Mesenchymal stem cell (in vitro differentiated cells and primary cell): ENCODE data around the gene ETS1.

Source experiments
- DNase-seq: peaks from one replicate; pipeline ENCODE4 v3.0.0-alpha.2; 2013
- H2AFZ ChIP-seq: one replicate; pipeline ENCODE4 v1.6.1; 2013; ENCODE audit warnings: low read depth, mild to moderate bottlenecking, control low read depth, inconsistent platforms, low read length, moderate library complexity
- H2AK5ac ChIP-seq: 2 replicates; pipeline ENCODE4 v1.6.1; 2013; ENCODE audit warnings: low read length, moderate library complexity, mild to moderate bottlenecking, inconsistent platforms; ENCODE audit not compliant: severe bottlenecking
- H2BK120ac ChIP-seq: one replicate; pipeline ENCODE4 v1.6.1; 2013; ENCODE audit warnings: low read depth, mild to moderate bottlenecking, inconsistent platforms, low read length, moderate library complexity
- H2BK12ac ChIP-seq, 2 experiments: one replicate each; pipeline ENCODE4 v1.6.1; 2013; ENCODE audit warnings: inconsistent platforms in 2 of 2, low read length in 2 of 2, mild to moderate bottlenecking in 2 of 2, moderate library complexity in 2 of 2, control low read depth in 1 of 2
- H2BK15ac ChIP-seq: one replicate; pipeline ENCODE4 v1.6.1; 2013; ENCODE audit warnings: mild to moderate bottlenecking, low read depth, inconsistent platforms; ENCODE audit not compliant: poor library complexity, severe bottlenecking
- H2BK5ac ChIP-seq: 2 replicates; pipeline ENCODE4 v1.6.1; 2013; ENCODE audit warnings: low read depth, mild to moderate bottlenecking, low read length, control low read depth, inconsistent platforms; ENCODE audit not compliant: poor library complexity, severe bottlenecking
- H3K14ac ChIP-seq, 2 experiments: one replicate each; pipeline ENCODE4 v1.6.1; 2013; ENCODE audit warnings: inconsistent platforms in 2 of 2, low read length in 2 of 2, control low read depth in 1 of 2, mild to moderate bottlenecking in 1 of 2, moderate library complexity in 1 of 2
- H3K18ac ChIP-seq, 2 experiments: one replicate each; pipeline ENCODE4 v1.6.1; 2013; ENCODE audit warnings: inconsistent platforms in 2 of 2, low read length in 2 of 2, control low read depth in 1 of 2, low read depth in 1 of 2, mild to moderate bottlenecking in 1 of 2
- H3K23ac ChIP-seq, 2 experiments: one replicate each; pipeline ENCODE4 v1.6.1; 2013; ENCODE audit warnings: inconsistent platforms in 2 of 2, low read length in 2 of 2, mild to moderate bottlenecking in 2 of 2, moderate library complexity in 2 of 2, control low read depth in 1 of 2
- H3K27ac ChIP-seq: 2 replicates; pipeline ENCODE4 v1.5.1; 2013; ENCODE audit warnings: mild to moderate bottlenecking, moderate library complexity, low read length, control low read depth, inconsistent platforms; ENCODE audit not compliant: poor library complexity, severe bottlenecking
- H3K27me3 ChIP-seq, 2 experiments: 2 replicates each; pipeline versions ENCODE4 v1.6.1 to v1.7.0; 2013; ENCODE audit warnings: low read length in 2 of 2, mild to moderate bottlenecking in 2 of 2, moderate library complexity in 2 of 2, control low read depth in 1 of 2, inconsistent platforms in 1 of 2; ENCODE audit not compliant: control insufficient read depth in 1 of 2, insufficient read depth in 1 of 2
- H3K36me3 ChIP-seq, 2 experiments: 2 replicates each; pipeline versions ENCODE4 v1.6.1 to v1.7.0; 2013; ENCODE audit warnings: low read length in 2 of 2, control low read depth in 1 of 2, inconsistent platforms in 1 of 2, low read depth in 1 of 2, mild to moderate bottlenecking in 1 of 2; ENCODE audit not compliant: insufficient read depth in 2 of 2, control insufficient read depth in 1 of 2
- H3K4ac ChIP-seq, 2 experiments: one replicate each; pipeline ENCODE4 v1.6.1; 2013; ENCODE audit warnings: inconsistent platforms in 2 of 2, low read length in 2 of 2, mild to moderate bottlenecking in 2 of 2, moderate library complexity in 2 of 2, control low read depth in 1 of 2, low read depth in 1 of 2
- H3K4me1 ChIP-seq: 2 replicates; pipeline ENCODE4 v1.6.1; 2013; ENCODE audit warnings: low read depth, low read length, control low read depth; ENCODE audit not compliant: control insufficient read depth, insufficient read depth
- H3K4me2 ChIP-seq: 2 replicates; pipeline ENCODE4 v1.6.1; 2013; ENCODE audit warnings: low read length, mild to moderate bottlenecking, inconsistent platforms; ENCODE audit not compliant: poor library complexity, severe bottlenecking
- H3K4me3 ChIP-seq, 2 experiments: 2 replicates each; pipeline versions ENCODE4 v1.5.1 to v1.7.0; 2013; ENCODE audit warnings: low read length in 2 of 2, mild to moderate bottlenecking in 2 of 2, control low read depth in 1 of 2, low read depth in 1 of 2; ENCODE audit not compliant: insufficient read depth in 1 of 2
- H3K79me1 ChIP-seq: replicated peaks from 2 replicates; pipeline ENCODE4 v1.6.1; 2013; ENCODE audit warnings: mild to moderate bottlenecking, control low read depth, low read length, inconsistent platforms; ENCODE audit not compliant: poor library complexity, severe bottlenecking
- H3K9ac ChIP-seq: 2 replicates; pipeline ENCODE4 v1.7.0; 2013; ENCODE audit warnings: mild to moderate bottlenecking, low read length, moderate library complexity
- H3K9me3 ChIP-seq: 2 replicates; pipeline ENCODE4 v1.7.0; 2013; ENCODE audit warnings: mild to moderate bottlenecking, low read length; ENCODE audit not compliant: control insufficient read depth
- H4K8ac ChIP-seq: one replicate; pipeline ENCODE4 v1.6.1; 2013; ENCODE audit warnings: inconsistent platforms, mild to moderate bottlenecking, low read length, moderate library complexity
- H4K91ac ChIP-seq: one replicate; pipeline ENCODE4 v1.6.1; 2013; ENCODE audit warnings: mild to moderate bottlenecking, low read length, inconsistent platforms
- WGBS: methylation state at CpG from one replicate; pipeline ENCODE4 v1.1.7; 2013; ENCODE audit warnings: mixed read lengths; 5-methylcytosine and 5-hydroxymethylcytosine counted together

The ETS1 gene

GRCh38 chr11:128573638-128574037, 13.7 kb downstream of the ETS1 start:
- Histone ChIP-seq H3K4me2 (no peak overlapping the region), H3K23ac (no peak overlapping the region), H3K27ac (no peak overlapping the region), H3K9ac (no peak overlapping the region), H2AK5ac (no peak overlapping the region), H2BK12ac (no peak overlapping the region), H3K4ac (no peak overlapping the region), H2BK5ac (no peak overlapping the region), H3K14ac (no peak overlapping the region), H2AFZ (no peak overlapping the region), H3K79me1 (no peaks in the 10 kb centered on the region), H3K4me3 (no peak overlapping the region), H4K8ac (no peak overlapping the region), H2BK120ac (no peak overlapping the region), H3K27me3 (peaks cover 0 to 11% of the 10 kb centered on the region in 2 experiments), H3K36me3 (no peaks in the 10 kb centered on the region), H2BK15ac (no peak overlapping the region), H3K9me3 (no peaks in the 10 kb centered on the region), H4K91ac (no peak overlapping the region), H3K18ac (no peak overlapping the region), H3K4me1 (no peaks in the 10 kb centered on the region)
- 91% methylated on average over 5 of the region's 5 CpGs for WGBS
- DNase-seq, result no peak

GRCh38 chr11:128572965-128573364, 14.4 kb downstream of the ETS1 start:
- Histone ChIP-seq H3K4me3 (no peak overlapping the region), H3K14ac (no peak overlapping the region), H3K23ac (no peak overlapping the region), H2BK12ac (no peak overlapping the region), H2AK5ac (no peak overlapping the region), H2BK120ac (no peak overlapping the region), H3K4ac (no peak overlapping the region), H3K4me2 (no peak overlapping the region), H3K9ac (no peak overlapping the region), H3K18ac (no peak overlapping the region), H4K91ac (no peak overlapping the region), H2BK15ac (no peak overlapping the region), H3K4me1 (no peaks in the 10 kb centered on the region), H3K27ac (no peak overlapping the region), H2AFZ (no peak overlapping the region), H3K79me1 (no peaks in the 10 kb centered on the region), H4K8ac (no peak overlapping the region), H2BK5ac (no peak overlapping the region), H3K27me3 (peaks cover 7 to 18% of the 10 kb centered on the region in 2 experiments), H3K36me3 (no peaks in the 10 kb centered on the region), H3K9me3 (no peaks in the 10 kb centered on the region)
- no peak for DNase-seq
- WGBS, result 47% methylated on average over 4 of the region's 6 CpGs

DNA sequence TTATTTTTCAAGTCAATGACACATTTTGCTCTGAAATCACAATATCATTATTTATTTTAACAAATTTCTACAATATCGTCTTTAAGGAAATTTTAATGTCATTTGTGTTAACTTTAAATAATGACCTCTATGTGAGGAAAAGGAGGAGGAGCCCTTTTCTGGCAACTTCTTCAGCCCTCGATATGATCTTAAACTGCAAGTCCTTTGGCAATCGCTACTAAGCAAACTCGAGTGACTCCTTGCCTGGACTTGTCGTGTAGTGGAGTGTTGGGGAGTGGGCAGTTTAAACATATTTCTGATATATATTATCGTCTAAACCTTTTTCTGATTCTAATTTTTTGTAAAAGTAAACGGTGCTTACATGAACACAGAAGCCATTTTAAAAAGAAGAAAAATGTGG, 16.7 kb downstream of the ETS1 start:
- Histone ChIP-seq H4K91ac (no peak overlapping the region), H3K36me3 (no peaks in the 10 kb centered on the region), H2AK5ac (no peak overlapping the region), H3K18ac (no peak overlapping the region), H3K79me1 (no peaks in the 10 kb centered on the region), H3K4me3 (no peak overlapping the region), H3K9me3 (no peaks in the 10 kb centered on the region), H3K27me3 (peaks cover 13 to 17% of the 10 kb centered on the region in 2 experiments), H2BK5ac (no peak overlapping the region), H3K23ac (no peak overlapping the region), H3K4me1 (no peaks in the 10 kb centered on the region), H2BK120ac (no peak overlapping the region), H3K4ac (no peak overlapping the region), H2BK12ac (no peak overlapping the region), H3K27ac (no peak overlapping the region), H4K8ac (no peak overlapping the region), H3K9ac (no peak overlapping the region), H2AFZ (no peak overlapping the region), H3K4me2 (no peak overlapping the region), H3K14ac (no peak overlapping the region), H2BK15ac (no peak overlapping the region)
- no peak for DNase-seq
- WGBS, result 92% methylated on average over 4 of the region's 7 CpGs

DNA sequence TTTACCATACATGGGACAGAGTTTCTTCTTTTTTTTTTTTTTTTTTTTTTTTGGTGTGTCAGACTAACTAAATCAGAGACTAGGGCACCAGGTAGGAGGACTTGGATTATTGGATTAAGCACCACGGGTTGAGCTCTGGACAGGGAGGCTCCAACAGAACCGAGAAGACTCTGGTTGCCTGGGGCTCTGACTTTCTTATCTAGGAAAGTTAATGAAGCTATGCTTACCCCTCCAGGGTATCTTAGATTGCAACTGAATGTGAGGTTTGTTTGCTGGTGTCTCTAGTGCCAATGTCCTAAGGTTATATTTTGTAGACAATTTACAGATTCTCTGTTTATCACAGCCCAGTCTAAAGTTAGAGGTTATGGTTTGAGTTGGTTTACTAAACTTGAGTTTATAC, 18.1 kb downstream of the ETS1 start:
- Histone ChIP-seq H3K27me3 (peaks cover 14% of the 10 kb centered on the region in 2 experiments), H3K36me3 (no peaks in the 10 kb centered on the region), H3K27ac (no peak overlapping the region), H3K18ac (no peak overlapping the region), H3K4me1 (no peaks in the 10 kb centered on the region), H3K9me3 (no peaks in the 10 kb centered on the region), H3K4me2 (no peak overlapping the region), H3K4me3 (no peak overlapping the region), H2BK12ac (no peak overlapping the region), H4K91ac (no peak overlapping the region), H2AK5ac (no peak overlapping the region), H2BK15ac (no peak overlapping the region), H2BK5ac (no peak overlapping the region), H3K4ac (no peak overlapping the region), H3K79me1 (no peaks in the 10 kb centered on the region), H3K14ac (no peak overlapping the region), H2AFZ (no peak overlapping the region), H2BK120ac (no peak overlapping the region), H4K8ac (no peak overlapping the region), H3K9ac (no peak overlapping the region), H3K23ac (no peak overlapping the region)
- DNase-seq, result no peak
- WGBS, result 21% methylated on average over 2 of the region's 2 CpGs
